ENCODE results near the gene TEK. TPM values are rescaled to one million over a fixed set of nuclear protein-coding genes. Genes with fewer than 3 reads are reported as not detected.

The TEK gene
- total RNA-seq, 3 donors from 2014 or later (not counting 1 experiment from before 2014, with no cell fraction given), result not detected

- ATAC-seq (no peak), DNase-seq (no peak)
- no peaks in the 10 kb centered on the region for H3K4me1 ChIP-seq (ENCODE audit: control insufficient read depth, insufficient read depth, low read length)
- H3K27me3 ChIP-seq (ENCODE audit: control insufficient read depth, insufficient read depth, low read length), result no peaks in the 10 kb centered on the region
- H3K9me3 Mint-ChIP-seq, result peaks cover 0 to 6% of the 10 kb centered on the region in 2 donors
- intact Hi-C loops (cut with micrococcal nuclease), result no loop called here
- H3K4me3 Mint-ChIP-seq, result no peak overlapping the region
- no peaks in the 10 kb centered on the region for H3K27me3 Mint-ChIP-seq (ENCODE audit: low read depth in 2 of 2)
- WGBS (ENCODE audit: insufficient coverage), result 96% methylated on average over 2 of the region's 5 CpGs
- no peak for TF ChIP-seq CTCF (IDR thresholded peaks at IDR 0.05)
- no peaks in the 10 kb centered on the region for H3K4me1 Mint-ChIP-seq
- H3K4me3 ChIP-seq (ENCODE audit: low read length), result no peak overlapping the region
- no peaks in the 10 kb centered on the region for H3K36me3 ChIP-seq (ENCODE audit: control insufficient read depth, insufficient read depth, low read length)
- H3K36me3 Mint-ChIP-seq, result no peaks in the 10 kb centered on the region
- no peak overlapping the region for H3K27ac ChIP-seq (ENCODE audit: low read length)
- H3K27ac Mint-ChIP-seq, result no peak overlapping the region
- H3K9me3 ChIP-seq (ENCODE audit: control insufficient read depth, insufficient read depth, low read length), result no peaks in the 10 kb centered on the region
Measured at GRCh38 chr9:27184556-27185351, 75.7 kb downstream of the TEK start.

DNA sequence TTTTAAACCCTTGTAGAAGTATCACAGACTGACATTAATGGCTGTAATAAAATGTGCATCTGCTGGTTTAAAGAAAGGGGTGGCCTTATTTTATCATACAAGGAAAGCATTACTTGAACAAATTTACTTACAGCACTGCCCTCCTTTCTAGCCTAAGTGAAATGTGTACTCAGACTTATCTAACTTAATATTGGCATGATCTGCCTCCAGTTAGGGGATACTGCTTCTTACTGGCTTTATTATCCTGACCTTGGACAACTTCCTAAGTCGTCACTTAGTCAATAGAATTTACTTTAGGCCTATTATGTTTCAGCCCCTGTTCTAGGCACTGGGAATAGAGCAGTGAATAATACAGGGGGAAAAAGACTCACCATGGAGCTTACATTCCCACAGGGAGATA is 79.4 kb downstream of the TEK start:
- DNase-seq (no peak), ATAC-seq (no peak)
- Histone ChIP-seq H3K27ac (ENCODE audit: low read length) (no peak overlapping the region), H3K27me3 (ENCODE audit: control insufficient read depth, insufficient read depth, low read length) (no peaks in the 10 kb centered on the region), H3K9me3 (ENCODE audit: control insufficient read depth, insufficient read depth, low read length) (no peaks in the 10 kb centered on the region), H3K4me1 (ENCODE audit: control insufficient read depth, insufficient read depth, low read length) (no peaks in the 10 kb centered on the region), H3K36me3 (ENCODE audit: control insufficient read depth, insufficient read depth, low read length) (no peaks in the 10 kb centered on the region), H3K4me3 (ENCODE audit: low read length) (no peak overlapping the region)
- no peak overlapping the region for H3K27ac Mint-ChIP-seq
- H3K4me1 Mint-ChIP-seq, result no peaks in the 10 kb centered on the region
- H3K36me3 Mint-ChIP-seq, result no peaks in the 10 kb centered on the region
- no peak overlapping the region for H3K4me3 Mint-ChIP-seq
- 100% methylated on average over 1 of the region's 1 CpG for WGBS (ENCODE audit: insufficient coverage)
- no peaks in the 10 kb centered on the region for H3K27me3 Mint-ChIP-seq (ENCODE audit: low read depth in 2 of 2)
- TF ChIP-seq CTCF (IDR thresholded peaks at IDR 0.05), result no peak
- H3K9me3 Mint-ChIP-seq, result peaks cover 0 to 4% of the 10 kb centered on the region in 2 donors
- intact Hi-C loops (cut with micrococcal nuclease), result no loop called here

DNA sequence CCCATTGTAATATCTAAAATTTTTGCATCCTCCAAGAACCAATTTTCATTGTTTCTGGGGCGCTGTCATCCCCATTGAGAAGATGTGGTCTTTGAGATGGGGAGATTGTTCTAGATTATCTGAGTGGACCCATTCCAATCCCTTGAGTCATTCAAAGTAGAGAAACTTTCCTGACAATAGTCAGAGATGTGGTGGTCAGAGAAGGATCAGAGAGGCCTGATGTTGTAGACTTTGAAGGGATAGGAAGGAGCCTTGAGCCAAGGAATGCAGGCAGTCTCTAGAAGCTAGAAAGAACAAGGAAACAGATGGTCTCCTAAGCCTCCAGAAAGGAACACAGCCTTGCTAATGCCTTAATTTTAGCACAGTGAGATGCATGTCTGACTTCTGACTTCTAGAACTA is 80.4 kb downstream of the TEK start:
- Histone ChIP-seq H3K9me3 (ENCODE audit: control insufficient read depth, insufficient read depth, low read length) (no peaks in the 10 kb centered on the region), H3K36me3 (ENCODE audit: control insufficient read depth, insufficient read depth, low read length) (no peaks in the 10 kb centered on the region), H3K27me3 (ENCODE audit: control insufficient read depth, insufficient read depth, low read length) (no peaks in the 10 kb centered on the region), H3K27ac (ENCODE audit: low read length) (no peak overlapping the region), H3K4me1 (ENCODE audit: control insufficient read depth, insufficient read depth, low read length) (no peaks in the 10 kb centered on the region), H3K4me3 (ENCODE audit: low read length) (no peak overlapping the region)
- Mint-ChIP-seq H3K36me3 (no peaks in the 10 kb centered on the region), H3K4me3 (no peak overlapping the region), H3K27me3 (ENCODE audit: low read depth in 2 of 2) (no peaks in the 10 kb centered on the region), H3K27ac (no peak overlapping the region), H3K9me3 (peaks cover 0 to 4% of the 10 kb centered on the region in 2 donors), H3K4me1 (no peaks in the 10 kb centered on the region)
- WGBS (ENCODE audit: insufficient coverage), result 88% methylated on average over 1 of the region's 1 CpG
- DNase-seq, result no peak
- no peak for ATAC-seq
- TF ChIP-seq CTCF (IDR thresholded peaks at IDR 0.05), result no peak
- intact Hi-C loops (cut with micrococcal nuclease), result no loop called here

All from natural killer cell (primary cell).